Stimulated activated CD8-positive, alpha-beta memory T cell treated with anti-CD3 and anti-CD28 coated beads, Interleukin-7, amount 100 ng/mL, for 24 hours (primary cell): ENCODE data around the gene OGFOD3.
"Not testable (repeated sequence)": the region's sequence is repeated elsewhere in the genome, so short reads cannot be mapped to it uniquely, and the experiment has no call there.

ENCODE experiments used
- DNase-seq: peaks from one replicate; pipeline ENCODE4 v3.0.0-alpha.2; 2020; ENCODE audit warnings: low read depth

The OGFOD3 gene, protein sequence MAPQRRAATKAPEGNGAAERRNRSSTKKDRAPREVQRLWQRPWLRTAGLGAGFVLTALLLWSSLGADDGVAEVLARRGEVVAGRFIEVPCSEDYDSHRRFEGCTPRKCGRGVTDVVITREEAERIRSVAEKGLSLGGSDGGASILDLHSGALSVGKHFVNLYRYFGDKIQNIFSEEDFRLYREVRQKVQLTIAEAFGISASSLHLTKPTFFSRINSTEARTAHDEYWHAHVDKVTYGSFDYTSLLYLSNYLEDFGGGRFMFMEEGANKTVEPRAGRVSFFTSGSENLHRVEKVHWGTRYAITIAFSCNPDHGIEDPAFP

DNA sequence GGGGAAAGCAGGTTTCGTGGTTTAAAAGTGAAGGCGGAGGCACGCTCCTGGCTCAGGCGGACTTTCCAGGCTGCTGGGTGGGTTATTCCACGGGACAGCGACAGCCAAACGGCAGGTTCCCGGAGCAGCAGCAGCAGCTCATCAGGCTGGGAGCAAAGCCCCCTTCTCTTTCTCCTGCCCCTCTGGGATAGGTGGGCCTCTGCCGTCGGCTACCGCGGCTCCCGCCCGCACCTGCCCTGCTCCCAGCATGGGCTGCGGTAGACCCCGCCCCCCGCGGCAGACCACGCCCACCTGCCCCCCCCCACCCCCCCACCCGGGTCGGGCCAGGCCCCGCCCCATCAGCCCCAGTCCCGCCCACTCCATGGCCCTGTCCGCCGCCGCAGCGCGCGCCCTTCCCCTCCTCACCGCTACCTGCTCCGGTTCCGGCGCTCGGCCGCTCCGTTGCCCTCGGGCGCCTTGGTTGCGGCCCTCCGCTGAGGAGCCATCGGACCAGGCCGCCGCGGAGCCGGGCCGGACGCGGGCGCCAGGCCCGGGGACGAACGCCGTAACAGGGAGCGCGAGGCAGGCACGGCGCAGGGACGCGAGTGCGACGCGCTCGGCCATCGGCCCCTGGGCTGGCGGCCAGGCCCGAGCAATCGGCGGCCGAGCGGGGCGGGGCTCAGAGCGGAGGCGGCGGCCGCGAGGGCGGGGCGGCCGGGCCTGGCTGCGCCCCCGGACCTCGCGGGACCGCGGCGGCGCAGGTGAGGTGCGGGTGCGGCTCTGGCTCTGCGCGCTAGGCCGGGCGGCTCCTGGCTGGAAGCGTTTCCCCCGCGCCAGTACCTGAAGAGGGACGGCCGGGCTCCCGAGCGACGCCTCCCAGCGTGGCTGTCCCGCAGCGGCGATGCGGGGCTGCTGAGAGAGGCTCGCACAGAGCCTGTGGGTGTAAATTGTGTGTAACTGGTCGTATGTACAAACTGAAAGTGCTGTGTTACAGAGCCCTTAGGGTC, at the start of gene OGFOD3, which contains the start of gene HEXD:
Gene OGFOD3, minus strand, starts transcription at position 586 of the 986 bp plus-strand sequence. Its CDS starts 101 bp downstream, at position 485.
Gene HEXD, plus strand, starts transcription at position 347 of the 986 bp plus-strand sequence. CDS start 1,453 bp downstream, outside the sequence.
- DNase-seq = peak; percentile 55

DNA sequence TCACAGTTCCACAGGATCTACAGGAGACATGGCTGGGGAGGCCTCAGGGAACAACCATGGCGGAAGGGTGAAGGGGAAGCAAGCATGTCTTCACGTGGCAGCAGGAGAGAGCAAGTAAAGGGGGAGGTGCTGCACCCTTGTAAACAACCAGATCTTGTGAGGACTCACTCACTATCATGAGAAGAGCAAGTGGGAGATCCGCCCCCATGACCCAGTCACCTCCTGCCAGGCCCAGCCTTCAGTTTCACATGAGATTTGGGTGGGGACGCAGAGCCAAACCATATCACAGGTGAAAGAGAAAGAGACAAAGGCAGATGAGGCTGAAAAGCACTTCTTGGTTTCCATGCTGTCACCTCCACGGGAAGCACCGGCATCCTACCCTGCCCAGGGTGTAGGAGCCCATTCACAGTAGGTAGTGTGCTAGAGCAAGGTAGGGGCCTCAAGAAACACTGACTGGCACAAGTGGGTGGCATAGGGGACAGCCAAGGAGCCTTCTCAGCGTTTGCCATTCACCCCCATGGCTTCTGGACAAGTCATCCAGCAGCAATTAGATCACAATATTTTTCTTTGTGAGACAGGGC, 46.7 kb upstream of the OGFOD3 start:
- no peak for DNase-seq

DNA sequence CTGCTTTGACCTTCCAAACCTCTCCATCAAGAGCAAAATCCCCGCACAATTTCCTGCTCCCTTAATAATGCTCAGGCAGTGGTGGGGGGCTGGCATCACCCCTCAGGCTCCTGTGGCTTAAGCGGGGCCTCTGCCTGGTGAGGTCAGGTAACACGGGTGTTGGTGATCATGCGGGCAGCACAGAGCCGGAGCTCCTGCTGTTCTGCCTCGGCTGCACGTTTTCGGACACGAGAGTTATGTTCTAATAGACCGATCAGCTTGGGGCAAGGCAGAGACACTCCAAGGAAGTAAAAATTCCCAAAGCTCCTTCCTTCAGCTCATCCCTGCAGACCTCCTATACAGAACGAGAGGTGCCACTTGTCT, 46.2 kb upstream of the OGFOD3 start:
- DNase-seq = no peak

DNA sequence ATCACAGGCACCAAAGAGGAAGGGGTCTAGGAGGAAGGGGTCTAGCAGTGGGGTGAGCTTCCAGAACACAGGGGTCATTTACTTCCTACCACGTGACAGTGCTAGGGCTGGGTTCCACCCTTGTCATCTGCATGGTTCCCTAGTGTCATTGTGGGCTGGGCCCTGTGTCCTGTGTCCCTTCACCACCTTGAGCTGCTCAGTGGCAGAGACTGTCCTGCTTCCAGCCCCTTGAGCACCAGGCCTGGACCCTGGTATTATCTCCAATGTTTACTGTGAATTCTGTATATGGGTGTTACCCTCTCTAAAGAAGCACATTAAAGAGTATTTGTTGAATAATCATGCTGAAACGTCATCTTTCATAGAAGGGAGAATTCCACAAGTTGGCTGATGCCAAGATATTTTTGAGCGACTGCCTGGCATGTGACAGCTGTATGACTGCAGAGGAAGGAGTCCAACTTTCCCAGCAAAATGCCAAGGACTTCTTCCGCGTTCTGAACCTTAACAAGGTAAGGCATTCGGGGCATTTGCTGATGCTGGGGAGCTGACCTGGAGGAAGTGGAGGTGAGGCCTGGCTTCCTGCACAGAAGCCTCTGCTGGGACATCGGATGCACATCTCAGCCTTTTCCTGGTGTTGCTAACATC, 45.7 kb upstream of the OGFOD3 start:
- no peak for DNase-seq

DNA sequence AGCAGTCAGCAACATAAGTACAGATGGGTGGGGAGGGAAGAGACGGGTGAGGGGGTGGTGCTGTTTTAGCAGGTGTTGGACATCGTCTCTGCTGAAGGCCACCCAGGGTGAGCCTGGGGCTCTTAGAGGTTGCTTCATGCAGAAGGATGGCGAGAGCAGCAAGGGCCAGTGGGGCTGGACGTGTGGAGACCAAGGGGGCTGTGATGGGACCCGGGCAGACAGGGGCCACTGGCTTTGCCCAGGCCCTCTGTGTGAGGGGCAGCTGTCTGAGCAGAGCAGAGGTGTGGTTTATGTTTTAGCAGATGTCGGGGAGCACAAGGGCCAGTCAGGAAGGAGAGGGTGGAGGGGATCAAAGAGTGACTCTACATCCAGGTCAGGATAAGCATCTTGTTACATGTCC, 45.0 kb upstream of the OGFOD3 start:
- no peak for DNase-seq

DNA sequence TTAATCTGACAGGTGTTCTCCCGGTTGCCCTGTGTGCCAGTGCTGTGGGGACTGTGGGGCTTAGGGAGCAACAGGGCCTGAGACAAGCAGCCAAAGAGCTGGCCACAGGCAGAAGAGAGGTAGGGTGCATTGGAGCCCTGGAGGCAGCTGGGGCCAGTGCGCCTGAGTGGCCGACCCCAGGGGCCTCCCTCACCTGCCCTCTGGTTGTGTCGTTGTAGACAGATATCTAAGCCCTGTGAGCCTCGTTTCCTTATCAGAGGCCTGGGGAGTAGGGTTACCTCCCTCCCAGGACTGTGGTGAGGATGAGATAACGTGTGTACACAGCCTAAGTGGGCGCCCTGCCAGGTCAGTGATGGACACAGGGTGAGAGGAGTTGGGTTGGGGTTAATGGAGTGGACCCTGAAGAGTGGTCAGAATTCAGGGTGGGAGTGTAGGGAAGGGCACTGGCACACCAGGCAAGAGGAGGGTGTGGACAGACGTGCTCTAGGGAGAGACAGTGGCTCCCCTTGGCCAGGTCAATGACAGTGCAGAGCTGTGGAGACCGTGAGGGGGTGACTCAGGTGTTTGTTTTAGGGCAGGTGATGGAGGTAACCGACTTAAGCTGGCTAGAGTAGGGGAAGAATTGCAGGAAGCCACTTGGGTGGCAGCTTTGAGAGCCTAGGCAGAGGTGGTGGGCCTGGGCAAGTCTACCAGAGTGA, 43.6 kb upstream of the OGFOD3 start:
- DNase-seq = no peak

DNA sequence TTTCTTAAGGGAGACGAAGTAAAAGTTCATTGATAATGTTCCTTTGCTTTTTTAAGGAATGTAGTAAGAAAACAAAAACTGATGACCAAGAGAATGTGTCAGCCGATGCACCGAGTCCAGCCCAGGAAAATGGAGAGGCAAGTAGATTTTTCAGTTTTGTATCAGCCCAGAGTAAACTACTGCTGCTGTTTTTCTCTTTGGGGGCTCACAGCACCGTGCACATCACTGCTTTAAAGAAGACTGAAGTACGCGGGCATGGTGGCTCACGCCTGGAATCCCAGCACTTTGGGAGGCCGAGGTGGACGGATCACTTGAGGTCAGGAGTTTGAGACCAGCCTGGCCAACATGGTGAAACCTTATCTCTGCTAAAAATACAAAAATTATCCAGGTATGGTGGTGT, 41.5 kb upstream of the OGFOD3 start:
- DNase-seq = not testable (repeated sequence)

DNA sequence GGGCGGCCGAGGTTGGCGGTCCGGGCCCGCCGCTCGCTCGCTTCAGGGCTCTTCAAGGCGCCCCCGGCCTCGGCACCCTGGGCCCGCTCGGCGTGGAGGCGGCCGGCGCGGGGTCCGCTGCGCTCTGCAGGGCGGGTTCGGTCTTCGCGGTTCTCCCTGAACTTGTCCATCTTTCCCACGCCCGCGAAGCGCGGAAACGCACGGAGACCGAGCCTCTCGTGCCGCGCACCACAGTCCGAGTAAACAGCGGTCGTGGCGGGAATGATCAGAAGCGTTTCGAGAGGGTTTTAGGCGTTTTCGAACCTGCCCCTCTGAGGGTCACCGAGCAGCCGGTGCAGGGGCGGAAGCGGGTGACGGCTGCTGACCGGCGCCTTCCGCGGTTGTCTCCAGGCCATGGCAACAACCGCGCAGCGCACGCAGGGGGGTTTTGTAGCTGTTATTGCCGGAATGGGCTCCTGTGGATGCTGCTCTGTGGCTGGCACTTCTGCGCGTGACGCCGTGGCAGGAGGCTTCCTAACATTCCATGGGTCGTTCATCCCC, 40.6 kb upstream of the OGFOD3 start:
- DNase-seq = no peak

DNA sequence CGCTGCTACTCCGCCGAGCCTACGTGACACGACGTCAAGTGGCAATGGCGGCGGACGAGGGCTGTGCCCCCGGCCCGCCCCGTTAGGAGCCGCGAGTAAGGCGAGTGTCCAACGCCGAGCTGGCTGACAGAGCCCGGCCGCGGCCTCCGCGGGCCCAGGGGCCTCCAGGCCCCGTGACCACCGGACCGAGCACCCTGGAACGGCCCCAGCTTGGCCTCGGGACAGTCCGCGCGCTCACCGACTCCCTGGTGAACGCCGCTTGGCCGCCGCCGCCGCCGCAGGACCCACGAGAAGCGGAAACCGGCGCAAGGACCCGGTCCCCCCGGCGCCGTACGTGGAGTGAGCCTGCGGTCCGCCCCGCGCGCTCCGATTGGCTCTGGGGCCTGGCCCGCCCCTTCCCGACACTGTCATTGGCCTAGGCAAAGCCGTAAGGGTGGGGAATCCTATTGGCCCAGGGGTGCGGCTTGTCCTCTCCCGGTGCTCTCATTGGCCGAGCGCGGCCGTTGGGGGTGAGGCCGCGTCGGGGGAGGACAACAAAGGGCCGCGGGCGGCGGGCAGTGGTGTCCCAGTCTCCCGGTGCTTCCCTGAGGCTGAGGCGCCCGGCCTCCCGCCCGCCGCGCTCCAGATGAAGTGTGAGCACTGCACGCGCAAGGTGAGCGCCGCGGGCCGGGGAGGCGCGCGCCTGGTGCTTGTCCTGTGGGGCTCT, 39.9 kb upstream of the OGFOD3 start, which contains the start of gene NARF:
Gene NARF, plus strand, starts transcription at position 563 of the 706 bp plus-strand sequence. Its CDS starts 63 bp downstream, at position 626.
- peak; percentile 89 for DNase-seq

DNA sequence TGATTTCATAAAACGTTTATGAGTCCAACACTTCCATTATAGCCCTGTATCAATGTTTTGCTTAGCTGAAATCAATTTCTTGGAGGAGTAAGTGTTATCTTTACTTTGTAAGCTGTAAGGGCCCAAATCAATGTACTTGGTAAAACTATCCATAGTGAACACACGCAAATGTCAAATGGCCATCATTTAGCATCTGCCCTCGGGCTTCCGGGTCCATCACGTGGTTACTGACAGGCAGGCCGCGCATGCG, 39.5 kb upstream of the OGFOD3 start:
- DNase-seq = no peak

DNA sequence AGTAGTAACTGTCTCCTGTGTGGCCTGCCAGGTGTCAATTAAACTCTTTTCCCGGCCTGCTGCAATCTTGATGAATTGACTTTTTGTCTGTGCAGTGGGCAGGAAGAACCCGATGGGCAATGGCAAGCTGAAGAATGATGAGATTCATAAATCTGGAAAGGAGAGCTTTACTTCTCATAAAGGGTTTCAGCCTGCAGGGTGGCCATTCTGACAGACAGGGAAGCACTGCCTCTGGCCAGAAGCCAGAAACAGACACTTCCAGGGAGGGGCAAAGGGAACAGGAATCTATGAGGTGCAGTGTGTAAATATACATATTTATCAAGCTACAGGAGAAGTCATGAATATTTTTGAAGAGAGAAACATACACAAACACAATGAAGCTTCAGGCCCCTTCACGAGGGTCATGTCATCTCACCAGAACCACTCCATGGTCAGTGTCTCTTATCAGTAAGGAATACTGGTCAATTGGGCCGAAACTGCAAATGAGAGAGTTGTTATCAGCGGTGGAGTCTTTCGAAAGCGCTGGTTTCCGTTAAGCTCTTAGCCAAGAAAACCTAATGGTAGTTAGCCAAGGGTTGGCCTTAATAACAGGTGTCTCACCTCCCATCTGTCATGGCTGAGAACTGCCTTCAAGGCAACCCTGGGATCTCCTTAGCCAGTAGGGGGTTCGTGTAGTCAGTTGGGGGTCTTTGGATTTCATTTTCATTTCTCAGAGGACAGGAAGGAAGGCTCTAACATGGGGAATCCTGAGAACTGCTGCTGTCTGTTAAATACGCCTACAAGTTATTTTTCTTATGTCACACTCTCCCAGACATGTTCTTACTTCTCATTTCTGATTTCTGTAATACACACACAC, 38.9 kb upstream of the OGFOD3 start:
- DNase-seq = no peak

DNA sequence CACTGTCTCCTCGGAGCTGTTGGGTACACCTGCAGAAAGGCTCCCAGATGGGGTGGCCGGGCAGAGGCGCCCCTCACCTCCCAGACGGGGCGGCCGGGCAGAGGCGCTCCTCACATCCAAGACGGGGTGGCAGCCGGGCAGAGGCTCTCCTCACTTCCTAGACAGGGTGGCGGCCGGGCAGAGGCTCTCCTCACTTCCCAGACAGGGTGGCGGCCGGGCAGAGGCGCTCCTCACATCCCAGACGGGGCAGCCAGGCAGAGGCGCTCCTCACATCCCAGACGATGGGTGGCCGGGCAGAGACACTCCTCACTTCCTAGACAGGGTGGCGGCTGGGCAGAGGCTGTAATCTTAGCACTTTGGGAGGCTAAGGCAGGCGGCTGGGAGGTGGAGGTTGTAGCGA, 35.3 kb upstream of the OGFOD3 start:
- not testable (repeated sequence) for DNase-seq

DNA sequence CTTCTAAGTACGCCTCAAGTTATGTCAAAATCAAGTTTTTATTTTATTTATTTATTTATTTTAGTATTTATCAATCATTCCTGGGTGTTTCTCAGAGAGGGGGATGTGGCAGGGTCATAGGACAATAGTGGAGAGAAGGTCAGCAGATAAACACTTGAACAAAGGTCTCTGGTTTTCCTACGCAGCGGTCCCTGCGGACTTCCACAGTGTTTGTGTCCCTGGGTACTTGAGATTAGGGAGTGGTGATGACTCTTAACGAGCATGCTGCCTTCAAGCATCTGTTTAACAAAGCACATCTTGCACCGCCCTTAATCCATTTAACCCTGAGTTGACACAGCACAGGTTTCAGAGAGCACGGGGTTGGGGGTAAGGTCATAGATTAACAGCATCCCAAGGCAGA, 34.8 kb upstream of the OGFOD3 start:
- DNase-seq = not testable (repeated sequence)

DNA sequence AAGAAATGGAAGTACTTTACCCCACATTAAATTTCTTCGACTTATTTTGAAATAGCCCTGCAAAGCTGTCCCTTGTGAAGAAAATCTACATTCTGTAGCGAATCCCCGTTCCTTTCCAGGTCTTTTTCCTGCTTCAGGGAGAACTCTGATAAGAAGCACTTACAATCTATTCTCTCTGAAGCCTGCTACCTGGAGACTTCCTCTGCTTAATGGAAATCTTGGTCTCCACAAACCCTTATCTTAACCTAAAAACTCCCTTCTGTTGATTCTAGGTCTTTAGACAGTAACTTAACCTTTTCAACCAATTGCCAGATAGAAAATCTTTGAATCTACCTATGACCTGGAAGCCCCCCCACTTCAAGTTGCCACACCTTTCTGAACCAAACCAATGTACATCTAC, 33.8 kb upstream of the OGFOD3 start:
- no peak for DNase-seq

DNA sequence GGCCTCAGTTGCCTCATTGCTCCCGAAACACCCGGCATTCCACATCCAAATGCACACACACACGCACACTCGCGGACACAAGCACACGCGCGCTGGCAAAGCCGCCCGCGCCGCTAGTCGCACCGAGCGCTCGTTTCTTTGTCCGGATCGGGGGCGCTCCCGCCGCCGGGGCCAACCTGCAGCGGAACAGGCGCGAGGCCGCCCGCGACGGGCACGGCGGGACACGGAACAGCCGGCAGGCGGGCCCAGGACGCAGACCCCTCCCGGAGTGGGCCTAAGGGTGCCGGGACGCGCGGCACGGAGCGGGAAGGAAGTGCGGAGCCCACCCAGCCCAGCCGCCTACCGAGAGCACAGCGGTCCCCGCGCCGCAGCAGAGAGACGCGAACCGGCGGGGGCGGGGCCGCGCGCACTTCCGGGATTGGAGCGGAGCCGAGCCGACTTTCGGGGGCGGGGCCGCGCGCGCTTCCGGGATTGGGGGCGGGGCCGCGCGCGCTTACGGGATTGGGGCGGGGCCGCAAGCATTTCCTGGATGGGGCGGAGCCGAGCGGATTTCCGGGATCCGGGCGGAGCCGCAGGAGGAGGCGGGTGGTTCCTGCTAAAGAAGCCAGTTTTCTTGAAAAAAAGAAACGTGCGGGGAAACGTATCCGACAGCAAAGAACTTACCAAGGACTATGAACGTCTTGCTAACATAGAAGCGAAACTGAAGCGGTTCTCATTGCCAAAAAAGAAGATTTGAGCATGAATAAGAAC, 32.1 kb upstream of the OGFOD3 start, which contains the start of gene CYBC1:
Gene CYBC1, minus strand, starts transcription at position 396 of the 750 bp plus-strand sequence. CDS start 1,498 bp downstream, outside the sequence.
- DNase-seq = peak; percentile 84

DNA sequence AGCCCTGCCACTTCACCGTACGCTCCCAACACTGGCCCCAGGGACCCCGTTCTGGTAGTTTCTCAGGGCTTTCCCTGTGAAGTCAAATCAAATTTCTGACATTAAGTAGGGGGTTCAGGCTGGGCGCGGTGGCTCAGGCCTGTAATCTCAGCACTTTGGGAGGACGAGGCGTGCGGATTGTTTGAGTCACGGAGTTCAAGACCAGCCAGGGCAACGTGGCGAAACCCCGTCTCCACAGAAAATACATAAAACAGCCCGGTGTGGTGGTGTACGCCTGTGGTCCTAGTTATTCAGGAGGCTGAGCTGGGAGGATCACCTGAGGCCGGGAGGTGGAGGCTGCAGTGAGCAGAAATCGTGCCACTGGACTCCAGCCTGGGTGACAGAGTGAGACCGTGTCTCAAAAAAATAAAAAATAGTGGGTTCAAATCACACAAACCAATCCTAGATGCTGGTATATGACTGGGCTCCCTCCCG, 31.5 kb upstream of the OGFOD3 start:
- no peak for DNase-seq

DNA sequence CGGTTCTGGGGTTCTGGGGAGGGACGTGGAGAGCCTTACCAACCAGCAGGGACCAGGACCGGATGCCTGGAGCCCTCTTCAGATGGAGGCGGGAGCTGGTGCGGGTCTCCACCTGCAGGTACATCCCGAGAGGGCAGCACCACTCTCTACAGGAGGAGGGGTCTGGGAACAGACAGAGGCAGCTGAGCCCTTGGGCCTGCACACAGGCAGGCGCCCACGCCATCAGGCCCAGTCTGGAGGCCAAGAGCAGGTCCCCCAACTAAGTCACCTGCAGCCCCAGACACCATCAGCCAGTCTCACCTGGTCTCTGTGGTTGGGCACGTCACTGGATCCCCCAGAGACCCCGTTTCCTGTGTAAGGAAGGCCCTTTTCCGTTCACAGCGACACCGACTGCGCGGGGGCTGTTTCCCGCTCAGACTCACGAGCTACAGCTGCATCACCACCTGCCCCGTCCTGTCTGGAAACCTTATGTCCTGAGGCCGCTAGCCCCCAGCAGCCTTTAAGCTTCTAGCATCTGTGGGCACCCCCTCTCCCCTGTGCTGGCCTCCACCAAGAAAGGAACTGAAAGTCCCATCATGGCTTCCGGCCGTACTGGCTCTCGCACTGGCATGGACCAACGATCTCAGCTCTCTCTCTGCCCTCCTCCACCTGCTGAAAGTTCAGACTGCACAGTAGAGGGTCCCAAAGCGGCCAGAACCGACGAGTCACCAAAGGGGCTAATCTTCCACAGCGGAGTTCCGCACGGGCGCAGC, 30.9 kb upstream of the OGFOD3 start:
- peak; percentile 27 for DNase-seq

DNA sequence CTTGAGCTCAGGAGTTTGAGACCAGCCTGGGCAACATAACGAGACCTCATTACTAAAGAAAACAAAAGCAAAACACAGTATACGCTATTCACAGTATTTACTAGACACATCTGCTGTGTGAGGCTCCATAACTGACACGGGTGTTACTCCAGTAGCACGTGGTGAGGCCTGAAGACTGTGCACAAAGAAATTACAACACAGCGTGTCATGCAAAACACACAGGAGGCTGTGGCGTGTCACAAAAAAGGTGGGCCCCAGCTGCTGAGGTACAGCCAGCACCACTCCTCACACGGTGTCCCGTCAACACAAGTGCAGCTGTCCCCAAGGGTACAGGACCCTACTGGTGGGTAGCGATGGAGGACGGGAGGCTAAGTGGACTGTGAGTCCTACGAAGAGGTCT, 29.5 kb upstream of the OGFOD3 start:
- no peak for DNase-seq
